Left colon (tissue), 2 donors: Measurements from ENCODE around the gene ZNF677. TPM values are rescaled to one million over a fixed set of nuclear protein-coding genes. Genes with fewer than 3 reads are reported as not detected.
"Not testable (repeated sequence)": the region's sequence is repeated elsewhere in the genome, so short reads cannot be mapped to it uniquely, and the experiment has no call there.

Source experiments
- ATAC-seq: fragments of 200-7000 bp; cut with Tn5 transposase; one replicate; pipeline ENCODE4 v1.9.1; 2020; ENCODE audit warnings: mild to moderate bottlenecking, moderate library complexity
- DNase-seq, 2 donors: peaks; one replicate each; pipeline ENCODE4 v3.0.0-alpha.2; 2020
- intact Hi-C, 2 donors: fragments of 100-400 bp; cut with DNase I in 1 of 2; cut with micrococcal nuclease in 1 of 2; formaldehyde crosslinking; loops; one replicate each; pipeline versions ENCODE4 v1.11.2 to v1.14.0; 2022; cut with DNase I, micrococcal nuclease
- total RNA-seq, 2 donors: library from RNA; stranded (reverse); fragmentation: NEBNext Ultra II Directional; extraction: Animal tissue kit (Norgen Biotek cat#: 25700); gene quantifications; one replicate each; pipeline ENCODE4 v1.2.1, GENCODE V29; 2021
- donor health status: DM: no; HTN: no; CAD: no.
- donor health status: DM: yes; HTN: yes; CAD: no.

ZNF677 gene
- total RNA-seq, 2 donors from 2014 or later, result 2.5 to 6.4 TPM

DNA sequence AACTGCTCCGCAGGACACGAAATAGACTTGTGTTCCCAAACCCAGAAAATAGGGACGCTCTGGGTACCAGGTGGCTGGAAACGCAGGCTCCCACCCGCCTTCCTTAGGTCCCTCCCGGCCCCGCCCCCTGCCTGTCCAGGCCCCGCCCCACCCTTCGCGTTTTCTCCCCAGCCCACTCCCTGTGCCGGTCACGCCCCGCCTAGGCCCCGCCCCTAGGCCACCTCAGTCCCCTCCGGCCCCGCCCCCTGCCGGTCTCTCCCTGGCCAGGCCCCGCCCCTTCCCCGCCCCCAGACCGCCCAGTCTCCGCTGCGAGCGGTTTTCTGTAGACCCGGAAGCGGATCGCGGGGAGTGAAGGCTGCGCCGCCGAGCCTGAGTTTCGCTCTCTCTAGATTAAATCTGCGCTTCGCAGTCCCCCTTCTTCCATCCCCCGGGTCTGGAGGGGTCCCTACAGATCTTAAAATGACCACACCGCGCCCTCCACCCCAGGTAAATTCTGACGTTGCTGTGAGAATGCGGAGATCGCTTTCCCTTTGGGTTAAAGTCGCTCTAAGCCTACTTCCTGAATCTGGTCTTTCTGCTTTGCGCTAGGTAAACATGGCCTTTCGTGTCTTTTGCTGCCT, 57.8 kb downstream of the ZNF677 start:
- intact Hi-C loops, result no loop called here
- peak; percentile 93 for ATAC-seq
- DNase-seq, result peak; percentile 97 to 99

- DNase-seq, result peak; percentile 68 to 82
- intact Hi-C loops, result no loop called here
- peak; percentile 54 for ATAC-seq
Measured at GRCh38 chr19:53195265-53195903, 59.3 kb downstream of the ZNF677 start.

DNA sequence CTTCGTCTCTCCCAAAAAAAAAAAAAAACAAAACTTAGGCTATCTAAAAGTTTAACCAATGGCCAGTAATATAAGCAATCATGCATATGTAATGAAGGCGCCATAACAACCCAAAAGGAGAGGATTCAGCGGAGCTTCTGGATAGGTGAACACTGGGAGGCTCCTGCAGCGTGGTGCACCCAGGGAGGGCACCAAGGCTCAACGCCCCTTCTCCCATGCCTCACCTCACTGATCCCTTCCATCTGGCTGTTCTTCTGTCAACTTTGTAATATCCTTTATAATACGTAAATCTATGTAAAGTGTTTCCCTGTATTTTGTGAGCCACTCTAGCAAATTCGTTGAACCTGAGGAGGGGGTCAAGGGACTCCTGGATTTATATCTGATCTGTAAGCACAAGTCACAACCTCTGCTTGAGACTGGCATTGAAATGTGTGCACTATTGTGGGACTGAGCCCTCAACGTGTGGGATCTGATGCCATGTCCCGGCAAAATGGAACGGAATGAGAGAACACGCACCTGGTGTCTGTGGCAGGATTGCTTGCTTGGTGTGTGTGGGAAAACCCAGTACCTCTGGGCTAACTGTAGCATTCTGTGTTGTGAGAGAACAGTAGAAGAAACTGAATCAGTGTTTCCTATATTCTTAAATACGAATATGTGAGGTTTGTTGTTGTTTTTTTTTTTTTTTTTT, 61.0 kb downstream of the ZNF677 start:
- ATAC-seq (no peak), DNase-seq (no peak)
- intact Hi-C loops, result no loop called here

- ATAC-seq, result peak; percentile 79
- intact Hi-C loops, result no loop called here
Measured at GRCh38 chr19:53192771-53193534, 61.7 kb downstream of the ZNF677 start, which contains the start of gene ZNF665. Gene ZNF665, minus strand, starts transcription at chr19:53193358. Its CDS starts 10,460 bp downstream, at chr19:53182898.

DNA sequence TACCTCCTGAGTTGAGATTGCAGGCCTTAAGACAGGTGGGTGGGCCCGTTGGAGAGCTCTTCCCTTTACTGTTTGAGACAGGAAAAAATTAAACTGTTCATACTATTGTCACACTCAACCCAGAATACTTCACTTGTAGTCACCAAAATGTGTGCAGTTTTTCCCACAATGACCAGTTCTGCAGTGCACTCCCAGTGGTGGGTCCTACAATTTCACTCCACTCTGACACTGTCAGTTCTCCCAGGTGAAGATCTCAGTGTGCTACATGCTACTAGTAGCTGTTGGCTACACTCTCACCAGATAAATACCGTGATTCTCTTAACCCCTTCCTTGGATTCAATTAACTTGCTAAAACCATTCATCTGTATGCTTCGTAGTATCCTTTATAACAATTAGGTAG, 64.4 kb downstream of the ZNF677 start:
- intact Hi-C loops, result no loop called here
- DNase-seq (no peak), ATAC-seq (no peak)

More at GRCh38 chr19:53192771-53193534, 61.7 kb downstream of the ZNF677 start, which contains the start of gene ZNF665:
- DNase-seq, result peak; percentile 84 to 93

DNA sequence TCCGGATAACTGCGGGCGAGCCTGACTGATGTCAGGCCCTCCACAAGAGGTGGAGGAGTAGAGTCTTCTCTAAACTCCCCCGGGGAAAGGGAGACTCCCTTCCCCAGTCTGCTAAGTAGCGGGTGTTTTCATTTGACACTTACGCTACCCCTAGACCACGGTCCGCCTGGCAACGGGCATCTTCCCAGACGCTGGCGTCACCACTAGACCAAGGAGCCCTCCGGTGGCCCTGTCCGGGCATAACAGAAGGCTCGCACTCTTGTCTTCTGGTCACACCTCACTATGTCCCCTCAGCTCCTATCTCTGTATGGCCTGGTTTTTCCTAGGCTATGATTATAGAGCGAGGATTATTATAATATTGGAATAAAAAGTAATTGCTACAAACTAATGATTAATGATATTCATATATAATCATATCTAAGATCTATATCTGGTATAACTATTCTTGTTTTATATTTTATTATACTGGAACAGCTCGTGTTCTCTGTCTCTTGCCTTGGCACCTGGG, 64.9 kb downstream of the ZNF677 start:
- ATAC-seq, DNase-seq, intact Hi-C loops: not testable (repeated sequence)

Other genes starting within 250 kb of the ZNF677 start
- not detected for gene ERVV-1, start 241.0 kb downstream of the ZNF677 start, total RNA-seq
- not detected for gene ERVV-2, start 210.1 kb downstream of the ZNF677 start, total RNA-seq
- 10 to 100 TPM; 20.4 to 21.2 TPM for gene ZNF160, start 151.5 kb downstream of the ZNF677 start, total RNA-seq
- gene ZNF415, start 122.0 kb downstream of the ZNF677 start, total RNA-seq, result 1 to 10 TPM; 6.1 to 7.2 TPM
- 1 to 10 TPM; 6.3 to 8.0 TPM for gene ZNF347, start 95.8 kb downstream of the ZNF677 start, total RNA-seq
- 1 to 10 TPM; 1.8 to 2.0 TPM for gene ZNF665, start 61.5 kb downstream of the ZNF677 start, total RNA-seq
- not detected for gene VN1R2, start 3.4 kb upstream of the ZNF677 start, total RNA-seq
- gene VN1R4, start 12.8 kb upstream of the ZNF677 start, total RNA-seq, result not detected
- gene ZNF845, start 78.9 kb upstream of the ZNF677 start, total RNA-seq, result 1 to 10 TPM; 5.2 to 7.8 TPM
- 1 to 10 TPM; 8.6 to 9.3 TPM for gene ZNF525, start 110.8 kb upstream of the ZNF677 start, total RNA-seq
- gene ZNF765, start 140.3 kb upstream of the ZNF677 start, total RNA-seq, result 1 to 10 TPM; 9.6 to 9.9 TPM
- gene ZNF761, start 177.1 kb upstream of the ZNF677 start, total RNA-seq, result 1 to 10 TPM; 7.7 to 7.8 TPM
- 1 to 10 TPM; 3.4 to 4.2 TPM for gene ZNF813, start 212.9 kb upstream of the ZNF677 start, total RNA-seq